ENCODE measurements around the gene ACTL7A.

ACTL7A gene

DNA sequence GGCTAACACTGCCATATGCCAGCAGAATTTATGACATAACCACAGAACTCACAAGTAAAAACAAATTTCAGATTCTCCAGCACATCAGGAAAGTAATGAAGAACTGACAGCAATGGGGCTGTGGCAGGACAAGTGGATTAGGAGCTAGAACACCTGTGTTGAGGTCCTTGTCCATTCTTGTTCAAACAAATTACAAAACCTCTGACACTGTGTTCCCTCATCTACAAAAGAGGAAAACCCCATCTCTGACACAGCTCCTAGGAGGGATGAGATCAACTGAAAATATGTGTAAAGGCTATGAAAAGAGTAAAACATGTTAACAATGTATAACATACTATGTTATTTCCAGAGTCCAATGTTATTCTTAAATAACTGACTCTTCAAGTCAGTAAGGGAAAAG is 48.3 kb downstream of the ACTL7A start:
- ChIA-PET CTCF (no interaction called here), POLR2A (no interaction called here)
- no peak for TF ChIP-seq FOXK2 (IDR thresholded peaks at IDR 0.05)
- TF ChIP-seq ELF4 (IDR thresholded peaks at IDR 0.05): no peak
- no peak for TF ChIP-seq ARNT (IDR thresholded peaks at IDR 0.05)
- no peak for TF ChIP-seq SUZ12 (IDR thresholded peaks at IDR 0.05)
- no peak for TF ChIP-seq CTBP1 (IDR thresholded peaks at IDR 0.05; ENCODE audit: borderline replicate concordance)
- TF ChIP-seq FOXA1 (IDR thresholded peaks at IDR 0.05): no peak
- TF ChIP-seq, protein P1, sequence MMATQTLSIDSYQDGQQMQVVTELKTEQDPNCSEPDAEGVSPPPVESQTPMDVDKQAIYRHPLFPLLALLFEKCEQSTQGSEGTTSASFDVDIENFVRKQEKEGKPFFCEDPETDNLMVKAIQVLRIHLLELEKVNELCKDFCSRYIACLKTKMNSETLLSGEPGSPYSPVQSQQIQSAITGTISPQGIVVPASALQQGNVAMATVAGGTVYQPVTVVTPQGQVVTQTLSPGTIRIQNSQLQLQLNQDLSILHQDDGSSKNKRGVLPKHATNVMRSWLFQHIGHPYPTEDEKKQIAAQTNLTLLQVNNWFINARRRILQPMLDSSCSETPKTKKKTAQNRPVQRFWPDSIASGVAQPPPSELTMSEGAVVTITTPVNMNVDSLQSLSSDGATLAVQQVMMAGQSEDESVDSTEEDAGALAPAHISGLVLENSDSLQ (IDR thresholded peaks at IDR 0.05): no peak
- TF ChIP-seq LEF1 (IDR thresholded peaks at IDR 0.05; ENCODE audit: borderline replicate concordance): no peak
- no peak for DNase-seq (ENCODE audit: extremely low spot score)

DNA sequence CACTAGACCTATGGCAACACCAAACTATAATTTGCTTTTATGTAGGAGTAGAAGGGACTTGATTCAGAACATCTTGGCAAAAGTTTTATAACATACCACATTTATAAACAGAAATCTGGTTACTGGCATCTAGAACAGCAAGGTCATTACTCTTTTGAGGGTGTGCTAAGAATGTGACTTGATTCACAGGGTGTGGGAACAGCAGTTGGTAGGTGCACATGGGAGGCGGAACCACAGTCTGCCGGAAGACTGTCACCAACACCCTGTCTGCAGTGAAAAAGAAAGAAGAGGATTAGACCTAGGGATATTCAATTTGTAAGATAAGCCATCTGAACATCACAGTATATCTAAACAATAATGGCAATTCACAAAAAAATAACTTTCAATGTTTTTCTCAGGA is 48.8 kb downstream of the ACTL7A start:
- CTCF ChIA-PET: no interaction called here
- no peak for TF ChIP-seq FOXM1 (IDR thresholded peaks at IDR 0.05; ENCODE audit: borderline replicate concordance)
- DNase-seq (ENCODE audit: extremely low spot score): no peak
- POLR2A ChIA-PET: no interaction called here

DNA sequence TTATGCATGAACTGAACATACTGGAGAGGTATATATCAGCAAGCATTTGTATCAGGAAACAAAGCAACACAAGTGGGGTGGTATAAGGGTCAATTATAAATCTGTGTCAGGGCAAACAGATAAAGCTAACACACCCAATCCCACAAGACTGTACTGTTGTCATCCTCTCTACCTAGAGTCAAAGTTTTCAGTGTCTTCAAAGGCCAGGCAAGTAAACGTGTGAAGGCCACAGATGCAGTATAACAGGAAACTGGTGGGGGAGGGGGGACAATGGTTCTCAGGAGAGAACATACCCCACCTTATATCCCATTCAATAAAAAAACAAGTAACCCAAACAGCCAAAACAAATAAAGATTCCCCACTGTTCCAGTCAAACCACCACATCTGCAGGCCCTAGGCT is 49.8 kb downstream of the ACTL7A start:
- DNase-seq (ENCODE audit: extremely low spot score): no peak
- TF ChIP-seq, protein P1 (IDR thresholded peaks at IDR 0.05): no peak
- TF ChIP-seq SP1 (IDR thresholded peaks at IDR 0.05): no peak
- TF ChIP-seq ZNF384 (IDR thresholded peaks at IDR 0.05): no peak
- no peak for TF ChIP-seq CTBP1 (IDR thresholded peaks at IDR 0.05; ENCODE audit: borderline replicate concordance)
- TF ChIP-seq ARNT (IDR thresholded peaks at IDR 0.05): no peak
- no peak for TF ChIP-seq FOXA1 (IDR thresholded peaks at IDR 0.05)
- no peak for TF ChIP-seq TARDBP (IDR thresholded peaks at IDR 0.05)
- ChIA-PET CTCF (no interaction called here), POLR2A (no interaction called here)

All from HEK293T (cell line).